DOHH2 (cell line): ENCODE results near the gene OSBPL2.

Source experiments
- EZH2phosphoT487 ChIP-seq: fragments of 200-600 bp; sonication (generic); IDR thresholded peaks from 2 replicates; pipeline ENCODE4 v1.6.1; 2017; ENCODE audit warnings: borderline replicate concordance, mild to moderate bottlenecking, antibody characterized with exemption, low read length, moderate library complexity, mixed read lengths
- TF ChIP-seq, protein P1 (sequence below): fragments of 200-600 bp; sonication (generic); IDR thresholded peaks from one replicate; pipeline ENCODE4 v1.5.1; 2014; ENCODE audit warnings: antibody characterized with exemption, mild to moderate bottlenecking, low read depth, low read length; ENCODE audit not compliant: poor library complexity, severe bottlenecking

DNA sequence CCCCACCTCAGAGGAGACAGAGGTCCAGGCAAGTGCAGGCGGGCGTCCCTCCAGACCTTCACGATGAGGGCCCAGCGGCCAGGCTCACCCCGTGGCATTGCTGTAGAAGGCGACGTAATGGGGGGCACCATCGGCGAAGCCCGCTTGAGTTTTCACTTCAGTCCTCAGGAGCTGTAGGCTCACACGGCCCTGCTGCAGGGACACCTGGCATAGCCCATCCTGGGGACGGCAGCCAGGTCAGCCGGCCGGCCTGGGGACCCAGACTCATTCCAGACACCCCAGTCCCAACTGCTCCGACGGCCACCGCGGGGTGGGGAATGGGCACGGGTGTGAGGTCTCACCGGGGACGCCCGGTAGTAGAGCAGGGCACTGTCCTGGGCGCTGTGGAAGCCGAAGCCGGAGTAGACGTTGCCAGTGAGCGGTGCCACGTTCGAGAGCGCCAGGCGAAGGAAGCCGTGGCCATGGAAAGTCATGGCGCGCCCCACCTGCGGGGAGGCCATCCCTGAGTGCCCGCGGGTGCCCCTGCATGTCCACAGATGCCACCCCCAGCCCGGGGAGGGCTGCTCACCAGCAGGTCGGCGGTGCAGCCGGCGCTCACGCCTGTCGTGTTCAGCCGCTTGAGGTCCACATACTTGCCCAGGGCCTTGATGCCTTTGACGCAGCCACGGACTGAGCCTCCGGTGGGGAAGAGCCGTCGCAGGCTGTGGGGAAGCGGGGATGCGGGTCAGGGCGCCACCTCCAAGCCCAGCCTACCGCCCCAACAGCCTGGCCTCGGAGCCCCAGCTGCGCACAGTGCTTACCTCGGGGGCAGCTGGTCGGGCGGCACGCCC lies 73.7 kb downstream of the OSBPL2 start:
- TF ChIP-seq, protein P1, sequence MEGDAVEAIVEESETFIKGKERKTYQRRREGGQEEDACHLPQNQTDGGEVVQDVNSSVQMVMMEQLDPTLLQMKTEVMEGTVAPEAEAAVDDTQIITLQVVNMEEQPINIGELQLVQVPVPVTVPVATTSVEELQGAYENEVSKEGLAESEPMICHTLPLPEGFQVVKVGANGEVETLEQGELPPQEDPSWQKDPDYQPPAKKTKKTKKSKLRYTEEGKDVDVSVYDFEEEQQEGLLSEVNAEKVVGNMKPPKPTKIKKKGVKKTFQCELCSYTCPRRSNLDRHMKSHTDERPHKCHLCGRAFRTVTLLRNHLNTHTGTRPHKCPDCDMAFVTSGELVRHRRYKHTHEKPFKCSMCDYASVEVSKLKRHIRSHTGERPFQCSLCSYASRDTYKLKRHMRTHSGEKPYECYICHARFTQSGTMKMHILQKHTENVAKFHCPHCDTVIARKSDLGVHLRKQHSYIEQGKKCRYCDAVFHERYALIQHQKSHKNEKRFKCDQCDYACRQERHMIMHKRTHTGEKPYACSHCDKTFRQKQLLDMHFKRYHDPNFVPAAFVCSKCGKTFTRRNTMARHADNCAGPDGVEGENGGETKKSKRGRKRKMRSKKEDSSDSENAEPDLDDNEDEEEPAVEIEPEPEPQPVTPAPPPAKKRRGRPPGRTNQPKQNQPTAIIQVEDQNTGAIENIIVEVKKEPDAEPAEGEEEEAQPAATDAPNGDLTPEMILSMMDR: no peak
- TF ChIP-seq EZH2phosphoT487: no peak
